ENCODE results near the gene LZTS3. TPM values are rescaled to one million over a fixed set of nuclear protein-coding genes. Genes with fewer than 3 reads are reported as not detected.

The LZTS3 gene
- total and polyA plus RNA-seq, 2 of the 13 experiments (the other 11 are each of a cell fraction or from before 2014, with no cell fraction given) = 10.1 to 31.3 TPM

GRCh38 chr20:3141757-3142156 is 31.6 kb downstream of the LZTS3 start:
- ATAC-seq (no peak), FAIRE-seq (no peak), DNase-seq (ENCODE audit: low spot score) (no peak)
- no peaks in the 10 kb centered on the region for H3K27me3 ChIP-seq (ENCODE audit: control insufficient read depth in 1 of 2, insufficient read depth in 2 of 2, low read length in 2 of 2)
- no peaks in the 10 kb centered on the region for H4K20me1 ChIP-seq (ENCODE audit: insufficient read depth, low read length)
- ChIA-PET CTCF (ENCODE audit: low intra/inter-chr PET ratio, low total read pairs) (no interaction called here), POLR2A (no interaction called here)
- no peak for TF ChIP-seq MAZ (IDR thresholded peaks at IDR 0.05; ENCODE audit: borderline replicate concordance, low read depth, low read length)
- no peak for TF ChIP-seq MAZ (CRISPR knock-in tag; IDR thresholded peaks at IDR 0.05; ENCODE audit: low read depth)
- TF ChIP-seq ZNF281 (CRISPR knock-in tag; IDR thresholded peaks at IDR 0.05; ENCODE audit: borderline replicate concordance) = no peak
- no peak for TF ChIP-seq SNAPC4 (CRISPR knock-in tag; IDR thresholded peaks at IDR 0.05)
- no peak for TF ChIP-seq SPEN (CRISPR knock-in tag; IDR thresholded peaks at IDR 0.05; ENCODE audit: low read depth)
- TF ChIP-seq ZNF674 (CRISPR knock-in tag; IDR thresholded peaks at IDR 0.05; ENCODE audit: low read depth) = no peak
- TF ChIP-seq THAP8 (CRISPR knock-in tag; IDR thresholded peaks at IDR 0.05; ENCODE audit: borderline replicate concordance) = no peak
- TF ChIP-seq FUBP1 (CRISPR knock-in tag; IDR thresholded peaks at IDR 0.05; ENCODE audit: borderline replicate concordance) = no peak
- TF ChIP-seq DR1 (CRISPR knock-in tag; IDR thresholded peaks at IDR 0.05) = no peak
- TF ChIP-seq TCF7 (IDR thresholded peaks at IDR 0.05; ENCODE audit: low read depth) = no peak
- TF ChIP-seq JARID2 (CRISPR knock-in tag; IDR thresholded peaks at IDR 0.05; ENCODE audit: insufficient replicate concordance) = no peak
- TF ChIP-seq DRAP1 (CRISPR knock-in tag; IDR thresholded peaks at IDR 0.05) = no peak
- TF ChIP-seq TAF15 (IDR thresholded peaks at IDR 0.05; ENCODE audit: low read depth, low read length, poor library complexity, severe bottlenecking) = no peak
- H2AFZ ChIP-seq (ENCODE audit: low read length) = no peak overlapping the region
- no peaks in the 10 kb centered on the region for H3K4me1 ChIP-seq (ENCODE audit: insufficient read depth, low read length)
- H3K27ac ChIP-seq (ENCODE audit: extremely low read length, insufficient read depth, low read length) = no peak overlapping the region
- no peak overlapping the region for H3K4me2 ChIP-seq (ENCODE audit: low read depth, low read length)
- no TSS peak for BruUV-seq (replicated peaks)
- peaks cover 28% of the 10 kb centered on the region for H3K79me2 ChIP-seq (ENCODE audit: insufficient read depth, low read length)
- H3K9me3 ChIP-seq (ENCODE audit: low read length) = peaks cover 6% of the 10 kb centered on the region; the same call in 1 of the 2 replicates
- in situ Hi-C loops (cut with HindIII; ENCODE audit: extremely low pct_ligation_motif_present, low pct_unique_long_range_greater_than_20kb) = no loop called here
- H3K4me3 ChIP-seq (replicated peaks in 1 of 3; ENCODE audit: insufficient read depth in 1 of 3, low read depth in 2 of 3, low read length in 3 of 3) = no peak overlapping the region
- peaks cover 6 to 17% of the 10 kb centered on the region in 2 experiments for H3K36me3 ChIP-seq (replicated peaks in 1 of 2; ENCODE audit: control insufficient read depth in 1 of 2, insufficient read depth in 2 of 2, low read length in 2 of 2)
- 100% methylated on average over 3 of the region's 3 CpGs for WGBS (ENCODE audit: low lambda C conversion rate)
- no peak overlapping the region for H3K9ac ChIP-seq (ENCODE audit: insufficient read depth, low read depth, low read length)
- intact Hi-C loops (cut with micrococcal nuclease; ENCODE audit: unreplicated experiment) = no loop called here
